Endothelial cell of umbilical vein (primary cell): ENCODE measurements around the gene ARFGEF3. TPM values are rescaled to one million over a fixed set of nuclear protein-coding genes. Genes with fewer than 3 reads are reported as not detected.

ENCODE experiments used
- BruUV-seq: library from RNA; stranded (reverse); fragments of 400-500 nt; replicated peaks from 2 replicates; lab custom pipeline; 2021; lab: Mats Ljungman, UMichigan
- CTCF ChIA-PET: fragments of 300-600, 350-600 bp; sonication (Branson Sonifier 250); formaldehyde crosslinking; loops from one replicate; lab custom pipeline; 2021; ENCODE audit warnings: antibody characterized with exemption, inconsistent platforms; lab: Charles Lee
- POLR2A ChIA-PET: fragments of 300-600, 350-600 bp; sonication (Branson Sonifier 250); formaldehyde crosslinking; loops from one replicate; lab custom pipeline; 2021; ENCODE audit warnings: antibody characterized with exemption, inconsistent platforms; lab: Charles Lee
- DNase-seq: peaks from one replicate; pipeline ENCODE4 v3.0.0-alpha.2; 2011; ENCODE audit warnings: low read depth, low spot score
- FAIRE-seq: peaks from 2 replicates; lab custom pipeline; 2011; peaks lifted over from hg19 to GRCh38; lab: Jason Lieb, UNC
- H2AFZ ChIP-seq: 2 replicates; pipeline ENCODE4 v1.6.0; 2012; ENCODE audit warnings: low read depth, low read length, control low read depth, inconsistent platforms
- H3K27ac ChIP-seq: 2 replicates; pipeline ENCODE4 v1.5.1; 2011; ENCODE audit warnings: low read depth, mild to moderate bottlenecking, control low read depth, low read length, moderate library complexity; ENCODE audit not compliant: insufficient read depth
- H3K27me3 ChIP-seq, 2 experiments: 2 replicates each; pipeline versions ENCODE4 v1.6.0 to v1.6.1; 2011; ENCODE audit warnings: low read length in 2 of 2, mixed read lengths in 1 of 2; ENCODE audit not compliant: control insufficient read depth in 2 of 2, insufficient read depth in 2 of 2
- H3K36me3 ChIP-seq, 2 experiments: 2 replicates in 1 of 2; 3 replicates in 1 of 2; pipeline ENCODE4 v1.5.1; 2011; ENCODE audit warnings: low read length in 2 of 2, mild to moderate bottlenecking in 1 of 2, moderate library complexity in 1 of 2; ENCODE audit not compliant: control insufficient read depth in 2 of 2, insufficient read depth in 2 of 2; ENCODE audit errors: extremely low read depth in 1 of 2
- H3K4me1 ChIP-seq: 3 replicates; pipeline ENCODE4 v1.5.1; 2011; ENCODE audit warnings: mild to moderate bottlenecking, low read length; ENCODE audit not compliant: control insufficient read depth, insufficient read depth; ENCODE audit errors: extremely low read depth
- H3K4me2 ChIP-seq: 2 replicates; pipeline ENCODE4 v1.6.1; 2011; ENCODE audit warnings: low read length, control low read depth, mixed read lengths; ENCODE audit not compliant: insufficient read depth
- H3K4me3 ChIP-seq, 3 experiments: fragments of 200-600 bp in 1 of 3; sonication (generic), shearing (Covaris generic) in 1 of 3; replicated peaks in 1 of 3; 2 replicates each; pipeline ENCODE4 v1.5.1; 2011 to 2016; ENCODE audit warnings: control low read depth in 3 of 3, low read length in 3 of 3, mild to moderate bottlenecking in 2 of 3, inconsistent platforms in 1 of 3, low read depth in 1 of 3, moderate library complexity in 1 of 3; ENCODE audit not compliant: insufficient read depth in 1 of 3
- H3K79me2 ChIP-seq: 2 replicates; pipeline ENCODE4 v1.6.0; 2012; ENCODE audit warnings: low read length, inconsistent platforms; ENCODE audit not compliant: control insufficient read depth, insufficient read depth
- H3K9ac ChIP-seq: replicated peaks from 2 replicates; pipeline ENCODE3; 2011; ENCODE audit warnings: low read length, control low read depth; ENCODE audit not compliant: insufficient read depth; ENCODE audit errors: extremely low read depth
- H3K9me1 ChIP-seq: replicated peaks from 3 replicates; pipeline ENCODE4 v1.6.0; 2011; ENCODE audit warnings: mild to moderate bottlenecking, low read length; ENCODE audit not compliant: control insufficient read depth, insufficient read depth; ENCODE audit errors: extremely low read depth
- H3K9me3 ChIP-seq: replicated peaks from 2 replicates; pipeline ENCODE4 v1.5.1; 2012; ENCODE audit warnings: low read length, inconsistent platforms; ENCODE audit not compliant: control insufficient read depth, insufficient read depth
- H4K20me1 ChIP-seq: replicated peaks from 2 replicates; pipeline ENCODE3; 2011; ENCODE audit warnings: mild to moderate bottlenecking, low read length; ENCODE audit not compliant: control insufficient read depth, insufficient read depth; ENCODE audit errors: extremely low read depth
- EZH2 ChIP-seq: IDR thresholded peaks from 2 replicates; pipeline ENCODE4 v1.6.1; 2012; ENCODE audit warnings: borderline replicate concordance, low read depth, mild to moderate bottlenecking, moderate library complexity, low read length, inconsistent platforms; ENCODE audit not compliant: severe bottlenecking
- FOS ChIP-seq: IDR thresholded peaks from 2 replicates; pipeline ENCODE4 v1.6.1; 2011; ENCODE audit warnings: mild to moderate bottlenecking, low read length, moderate library complexity, borderline replicate concordance; ENCODE audit not compliant: insufficient read depth
- GATA2 ChIP-seq: IDR thresholded peaks from 2 replicates; pipeline ENCODE4 v1.7.0; 2011; ENCODE audit warnings: low read depth, mild to moderate bottlenecking, moderate library complexity, mixed read lengths, low read length; ENCODE audit not compliant: insufficient read length, insufficient read depth
- JUN ChIP-seq: IDR thresholded peaks from 2 replicates; pipeline ENCODE4 v1.6.1; 2011; ENCODE audit warnings: borderline replicate concordance, low read depth; ENCODE audit not compliant: insufficient read length, insufficient read depth
- MYC ChIP-seq: IDR thresholded peaks from one replicate; pipeline ENCODE4 v1.6.1; 2011; ENCODE audit warnings: mild to moderate bottlenecking, low read depth, low read length
- POLR2A ChIP-seq: IDR thresholded peaks from 2 replicates; pipeline ENCODE4 v1.6.1; 2012; ENCODE audit warnings: low read depth, mild to moderate bottlenecking, control low read depth, low read length
- POLR2AphosphoS5 ChIP-seq: IDR thresholded peaks from 2 replicates; pipeline ENCODE4 v1.6.1; 2012; ENCODE audit warnings: low read depth, mild to moderate bottlenecking, control low read depth, low read length, moderate library complexity; ENCODE audit not compliant: insufficient read depth
- dilution Hi-C: fragments of 300-500 bp; cut with MboI; formaldehyde crosslinking; loops from one replicate; pipeline ENCODE4 v1.15.0; 2019; ENCODE audit warnings: low sequenced_read_pairs; ENCODE audit not compliant: extremely low pct_ligation_motif_present
- intact Hi-C: fragments of 100-400 bp; cut with micrococcal nuclease; formaldehyde crosslinking; loops from one replicate; pipeline ENCODE4 v1.10.0; 2022
- polyA plus RNA-seq, 4 experiments: library from polyadenylated mRNA; depleted of rRNA in 3 of 4; stranded (reverse) in 3 of 4; unstranded in 1 of 4; fragments of >200 nt; gene quantifications; 2 replicates each; pipeline versions ENCODE4 v1.2.1 to v1.2.3, GENCODE V29; 2011 to 2012; ENCODE audit warnings: missing spikeins in 1 of 4
- total RNA-seq: library from RNA; stranded (reverse); gene quantifications from 2 replicates; pipeline ENCODE4 v1.2.3, GENCODE V29; 2021
- TF ChIP-seq, protein P1 (sequence below), 2 donors: IDR thresholded peaks; 1 replicate in 1 of 2; 2 replicates in 1 of 2; pipeline ENCODE4 v1.5.1; 2011; ENCODE audit warnings: low read length in 2 of 2, mild to moderate bottlenecking in 2 of 2, moderate library complexity in 2 of 2, control low read depth in 1 of 2, inconsistent platforms in 1 of 2, low read depth in 1 of 2; ENCODE audit not compliant: insufficient read depth in 1 of 2; ENCODE audit errors: extremely low read depth in 1 of 2
- TF ChIP-seq, protein P2 (sequence below): IDR thresholded peaks from 2 replicates; pipeline ENCODE4 v1.6.1; 2011; ENCODE audit not compliant: insufficient read depth, insufficient read length

The ARFGEF3 gene
- total and polyA plus RNA-seq, 2 donors (not counting 3 experiments of a cell fraction or from before 2014, with no cell fraction given): 1.3 to 7.3 TPM

DNA sequence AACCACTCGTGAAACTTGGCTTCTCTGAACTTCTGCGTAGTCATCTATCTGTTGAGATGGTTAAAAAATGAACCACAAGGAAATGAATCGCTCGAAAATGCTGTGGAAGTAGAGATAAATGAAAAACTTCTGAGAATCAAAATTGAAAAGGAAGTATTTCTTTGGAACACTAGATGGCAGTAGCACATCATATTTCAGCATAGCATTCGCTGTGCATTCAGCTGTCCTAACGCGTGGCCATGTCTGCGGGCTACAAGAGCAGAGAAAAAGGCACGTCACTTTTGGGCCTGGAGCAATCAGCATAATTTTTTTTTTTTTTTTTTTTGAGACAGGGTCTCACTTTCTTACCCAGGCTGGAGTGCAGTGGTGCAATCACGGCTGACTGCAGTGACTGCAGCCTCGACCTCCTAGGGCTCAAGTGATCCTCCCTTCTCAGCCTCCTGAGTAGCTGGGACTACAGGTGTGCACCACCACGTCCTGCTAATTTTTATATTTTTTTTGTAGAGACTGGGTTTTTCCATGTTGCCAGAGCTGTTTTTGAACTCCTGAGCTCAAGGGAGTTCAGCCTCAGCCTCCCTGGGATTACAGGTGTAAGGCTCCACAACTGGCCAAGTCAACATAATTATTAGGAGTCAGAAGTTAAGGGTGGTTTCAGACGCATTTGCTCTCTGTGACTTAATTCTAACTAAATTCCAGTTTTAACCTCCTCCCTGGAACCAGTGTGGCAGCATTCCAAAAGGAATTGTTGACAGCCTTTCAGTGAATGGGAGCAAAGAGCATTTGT lies 45.7 kb upstream of the ARFGEF3 start:
- Histone ChIP-seq H2AFZ (no peak overlapping the region), H3K79me2 (no peaks in the 10 kb centered on the region), H3K27me3 (peaks cover 5 to 8% of the 10 kb centered on the region in 2 experiments), H3K27ac (no peak overlapping the region), H3K9me1 (peaks cover 4% of the 10 kb centered on the region), H3K4me2 (no peak overlapping the region), H3K9ac (no peak overlapping the region), H4K20me1 (no peaks in the 10 kb centered on the region), H3K36me3 (no peaks in the 10 kb centered on the region), H3K9me3 (no peaks in the 10 kb centered on the region), H3K4me3 (no peak overlapping the region), H3K4me1 (no peaks in the 10 kb centered on the region)
- no TSS peak for BruUV-seq
- FAIRE-seq: peak; percentile 95
- no peak for TF ChIP-seq FOS
- TF ChIP-seq, protein P1, sequence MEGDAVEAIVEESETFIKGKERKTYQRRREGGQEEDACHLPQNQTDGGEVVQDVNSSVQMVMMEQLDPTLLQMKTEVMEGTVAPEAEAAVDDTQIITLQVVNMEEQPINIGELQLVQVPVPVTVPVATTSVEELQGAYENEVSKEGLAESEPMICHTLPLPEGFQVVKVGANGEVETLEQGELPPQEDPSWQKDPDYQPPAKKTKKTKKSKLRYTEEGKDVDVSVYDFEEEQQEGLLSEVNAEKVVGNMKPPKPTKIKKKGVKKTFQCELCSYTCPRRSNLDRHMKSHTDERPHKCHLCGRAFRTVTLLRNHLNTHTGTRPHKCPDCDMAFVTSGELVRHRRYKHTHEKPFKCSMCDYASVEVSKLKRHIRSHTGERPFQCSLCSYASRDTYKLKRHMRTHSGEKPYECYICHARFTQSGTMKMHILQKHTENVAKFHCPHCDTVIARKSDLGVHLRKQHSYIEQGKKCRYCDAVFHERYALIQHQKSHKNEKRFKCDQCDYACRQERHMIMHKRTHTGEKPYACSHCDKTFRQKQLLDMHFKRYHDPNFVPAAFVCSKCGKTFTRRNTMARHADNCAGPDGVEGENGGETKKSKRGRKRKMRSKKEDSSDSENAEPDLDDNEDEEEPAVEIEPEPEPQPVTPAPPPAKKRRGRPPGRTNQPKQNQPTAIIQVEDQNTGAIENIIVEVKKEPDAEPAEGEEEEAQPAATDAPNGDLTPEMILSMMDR (IDR thresholded peaks at IDR 0.05; ENCODE audit: extremely low read depth in 1 of 2, insufficient read depth in 1 of 2, low read depth in 1 of 2, low read length in 2 of 2): peak; percentile 42 to 44
- dilution Hi-C loops: no loop called here
- peak; percentile 71 for DNase-seq
- ChIA-PET POLR2A (interaction anchor here (0.7 kb wide), 1 partner anchor 872 kb away, joined by 4 read pairs; the partner anchor contains the start of gene REPS1), CTCF (interaction anchor here (0.6 to 4.0 kb wide), 53 partner anchors 9 to 1324 kb away, joined by 3 to 50 read pairs (median 4); partner anchors contain the start of genes ARFGEF3, HEBP2, MAP3K5 and OLIG3)
- intact Hi-C loops: loop anchor here (1.0 to 2.0 kb wide), 10 partner anchors 162 to 1248 kb away; partner anchors contain the start of genes HEBP2 and REPS1

DNA sequence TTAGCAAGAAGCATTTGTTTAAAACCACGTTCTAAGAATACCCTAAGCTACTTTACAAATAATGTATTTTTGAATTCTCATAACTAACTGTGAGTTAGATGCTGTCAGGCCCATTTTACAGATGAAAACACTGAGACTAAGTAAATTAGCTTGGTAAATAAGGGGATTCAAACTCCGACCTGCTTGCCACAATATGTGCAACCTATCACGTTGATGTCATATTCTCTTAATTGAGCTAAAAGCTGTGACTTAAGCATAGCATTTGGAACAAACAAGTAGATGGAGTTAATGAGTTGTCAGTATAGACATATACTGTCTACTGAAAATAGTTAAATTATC lies 45.1 kb upstream of the ARFGEF3 start:
- POLR2A ChIA-PET: no interaction called here
- Histone ChIP-seq H3K27ac (no peak overlapping the region), H3K9me3 (no peaks in the 10 kb centered on the region), H3K79me2 (no peaks in the 10 kb centered on the region), H3K36me3 (no peaks in the 10 kb centered on the region), H3K4me1 (no peaks in the 10 kb centered on the region), H2AFZ (no peak overlapping the region), H4K20me1 (no peaks in the 10 kb centered on the region), H3K4me3 (no peak overlapping the region), H3K4me2 (no peak overlapping the region), H3K9me1 (peaks cover 4% of the 10 kb centered on the region), H3K27me3 (peaks cover 5% of the 10 kb centered on the region in 2 experiments), H3K9ac (no peak overlapping the region)
- CTCF ChIA-PET: interaction anchor here (0.7 to 4.0 kb wide), 38 partner anchors 9 to 1324 kb away, joined by 3 to 50 read pairs (median 4); partner anchors contain the start of genes HEBP2, MAP3K5 and TNFAIP3
- dilution Hi-C loops (no loop called here), intact Hi-C loops (loop anchor here (1.0 to 2.0 kb wide), 10 partner anchors 162 to 1248 kb away; partner anchors contain the start of genes HEBP2 and REPS1)
- no TSS peak for BruUV-seq
- FAIRE-seq (no peak), DNase-seq (no peak)
- TF ChIP-seq, protein P2, sequence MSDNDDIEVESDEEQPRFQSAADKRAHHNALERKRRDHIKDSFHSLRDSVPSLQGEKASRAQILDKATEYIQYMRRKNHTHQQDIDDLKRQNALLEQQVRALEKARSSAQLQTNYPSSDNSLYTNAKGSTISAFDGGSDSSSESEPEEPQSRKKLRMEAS: no peak
- TF ChIP-seq GATA2 (no peak), EZH2 (no peak), JUN (no peak), POLR2A (no peak), POLR2AphosphoS5 (no peak), FOS (no peak), MYC (no peak)
- TF ChIP-seq, protein P1 (IDR thresholded peaks at IDR 0.05; ENCODE audit: extremely low read depth in 1 of 2, insufficient read depth in 1 of 2, low read depth in 1 of 2, low read length in 2 of 2): no peak
